Ishikawa (cell line): ENCODE measurements around the gene SLC51B.

Experiments
- CEBPB ChIP-seq: IDR thresholded peaks from 2 replicates; pipeline ENCODE4 v1.6.1; 2012
- EP300 ChIP-seq: IDR thresholded peaks from 2 replicates; pipeline ENCODE4 v1.6.1; 2012; ENCODE audit warnings: borderline replicate concordance
- FOXM1 ChIP-seq: IDR thresholded peaks from 2 replicates; pipeline ENCODE4 v1.6.1; 2012; ENCODE audit warnings: low read depth, borderline replicate concordance
- NFIC ChIP-seq: IDR thresholded peaks from 2 replicates; pipeline ENCODE4 v1.6.1; 2012
- TCF12 ChIP-seq: IDR thresholded peaks from 2 replicates; pipeline ENCODE4 v1.6.1; 2012; ENCODE audit warnings: low read depth
- ZBTB7A ChIP-seq: IDR thresholded peaks from 2 replicates; pipeline ENCODE4 v1.6.1; 2012; ENCODE audit warnings: low read depth
- TF ChIP-seq, protein P1 (sequence below): IDR thresholded peaks from 2 replicates; pipeline ENCODE4 v1.6.1; 2012; ENCODE audit warnings: low read depth, mild to moderate bottlenecking

DNA sequence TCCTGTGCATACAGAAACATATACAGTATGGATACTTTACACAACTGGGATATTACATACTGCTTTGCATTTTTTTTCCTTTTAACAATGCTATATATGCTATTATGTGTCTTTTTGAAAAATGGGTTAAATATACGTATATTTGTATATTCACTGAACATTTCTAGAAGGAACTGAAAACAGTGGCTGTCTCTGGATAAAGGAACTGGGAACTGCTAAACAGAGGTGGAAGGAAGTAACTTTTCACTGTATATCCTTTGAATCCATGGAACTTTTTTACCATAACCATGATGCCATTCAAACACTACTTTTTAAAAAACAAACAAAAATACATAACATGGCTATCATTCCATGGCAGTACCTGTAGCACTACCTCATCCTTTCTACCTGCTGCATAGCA, 17.6 kb upstream of the SLC51B start:
- TF ChIP-seq EP300 (no peak), TCF12 (no peak), ZBTB7A (no peak), CEBPB (no peak), FOXM1 (no peak), NFIC (no peak)
- TF ChIP-seq, protein P1, sequence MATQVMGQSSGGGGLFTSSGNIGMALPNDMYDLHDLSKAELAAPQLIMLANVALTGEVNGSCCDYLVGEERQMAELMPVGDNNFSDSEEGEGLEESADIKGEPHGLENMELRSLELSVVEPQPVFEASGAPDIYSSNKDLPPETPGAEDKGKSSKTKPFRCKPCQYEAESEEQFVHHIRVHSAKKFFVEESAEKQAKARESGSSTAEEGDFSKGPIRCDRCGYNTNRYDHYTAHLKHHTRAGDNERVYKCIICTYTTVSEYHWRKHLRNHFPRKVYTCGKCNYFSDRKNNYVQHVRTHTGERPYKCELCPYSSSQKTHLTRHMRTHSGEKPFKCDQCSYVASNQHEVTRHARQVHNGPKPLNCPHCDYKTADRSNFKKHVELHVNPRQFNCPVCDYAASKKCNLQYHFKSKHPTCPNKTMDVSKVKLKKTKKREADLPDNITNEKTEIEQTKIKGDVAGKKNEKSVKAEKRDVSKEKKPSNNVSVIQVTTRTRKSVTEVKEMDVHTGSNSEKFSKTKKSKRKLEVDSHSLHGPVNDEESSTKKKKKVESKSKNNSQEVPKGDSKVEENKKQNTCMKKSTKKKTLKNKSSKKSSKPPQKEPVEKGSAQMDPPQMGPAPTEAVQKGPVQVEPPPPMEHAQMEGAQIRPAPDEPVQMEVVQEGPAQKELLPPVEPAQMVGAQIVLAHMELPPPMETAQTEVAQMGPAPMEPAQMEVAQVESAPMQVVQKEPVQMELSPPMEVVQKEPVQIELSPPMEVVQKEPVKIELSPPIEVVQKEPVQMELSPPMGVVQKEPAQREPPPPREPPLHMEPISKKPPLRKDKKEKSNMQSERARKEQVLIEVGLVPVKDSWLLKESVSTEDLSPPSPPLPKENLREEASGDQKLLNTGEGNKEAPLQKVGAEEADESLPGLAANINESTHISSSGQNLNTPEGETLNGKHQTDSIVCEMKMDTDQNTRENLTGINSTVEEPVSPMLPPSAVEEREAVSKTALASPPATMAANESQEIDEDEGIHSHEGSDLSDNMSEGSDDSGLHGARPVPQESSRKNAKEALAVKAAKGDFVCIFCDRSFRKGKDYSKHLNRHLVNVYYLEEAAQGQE = no peak
